GM21360 (cell line): ENCODE data around the gene RNF31.

ENCODE experiments used
- ATAC-seq: cut with Tn5 transposase; IDR thresholded peaks from one replicate; pipeline ENCODE4 v1.9.1; 2021; ENCODE audit warnings: mild to moderate bottlenecking, moderate library complexity; ENCODE audit not compliant: unreplicated experiment

RNF31 gene

DNA sequence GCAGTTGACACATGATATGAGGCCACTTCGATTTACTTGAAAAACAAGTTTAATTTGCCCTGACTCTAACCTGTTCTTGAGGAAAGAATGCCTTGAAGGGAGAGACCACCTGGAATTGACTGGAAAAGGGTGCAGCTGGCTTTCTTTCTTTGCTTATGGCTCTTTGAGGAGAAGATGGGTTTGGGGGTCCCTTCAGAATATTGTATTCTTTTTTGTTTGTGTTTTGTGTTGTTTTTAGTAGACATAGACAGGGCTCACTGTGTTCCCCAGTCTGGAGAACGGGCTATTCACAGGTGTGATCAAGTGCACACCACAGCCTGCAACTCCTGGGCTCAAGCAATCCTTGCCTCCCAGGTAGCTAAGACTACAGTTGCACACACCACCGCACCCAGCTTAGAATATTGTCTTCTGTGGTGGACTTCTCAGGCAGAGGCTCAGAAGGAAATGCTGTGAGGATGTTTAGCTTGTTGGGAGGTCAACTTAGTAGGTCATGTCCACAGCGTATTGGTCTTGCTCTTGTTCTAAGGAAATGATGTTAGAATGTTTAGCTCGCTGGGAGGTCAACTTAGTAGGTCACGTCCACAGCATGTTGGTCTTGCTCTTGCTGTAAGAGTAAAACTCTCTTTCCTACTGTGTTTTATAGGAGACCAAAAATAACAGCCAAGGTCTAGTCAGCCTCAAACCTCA lies 31.0 kb upstream of the RNF31 start:
- no peak for ATAC-seq

DNA sequence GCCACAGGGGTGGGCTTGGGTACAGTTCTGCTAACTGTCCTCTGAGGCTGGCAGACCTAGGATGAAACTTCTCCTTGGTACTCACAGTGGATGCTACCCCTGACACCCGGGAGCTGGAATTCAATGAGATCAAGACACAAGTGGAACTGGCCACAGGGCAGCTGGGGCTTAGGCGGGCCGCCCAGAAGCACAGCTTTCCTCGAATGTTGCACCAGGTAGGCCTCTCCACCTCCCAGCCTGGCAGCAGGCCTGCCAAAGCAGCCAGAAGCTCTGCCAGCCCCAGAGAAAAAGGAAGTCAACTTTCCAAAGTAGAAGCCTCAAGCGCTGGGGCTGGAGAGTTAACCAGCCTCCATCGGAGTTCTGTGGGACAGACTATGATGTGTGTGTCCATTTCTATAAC lies 30.1 kb upstream of the RNF31 start:
- ATAC-seq: no peak

DNA sequence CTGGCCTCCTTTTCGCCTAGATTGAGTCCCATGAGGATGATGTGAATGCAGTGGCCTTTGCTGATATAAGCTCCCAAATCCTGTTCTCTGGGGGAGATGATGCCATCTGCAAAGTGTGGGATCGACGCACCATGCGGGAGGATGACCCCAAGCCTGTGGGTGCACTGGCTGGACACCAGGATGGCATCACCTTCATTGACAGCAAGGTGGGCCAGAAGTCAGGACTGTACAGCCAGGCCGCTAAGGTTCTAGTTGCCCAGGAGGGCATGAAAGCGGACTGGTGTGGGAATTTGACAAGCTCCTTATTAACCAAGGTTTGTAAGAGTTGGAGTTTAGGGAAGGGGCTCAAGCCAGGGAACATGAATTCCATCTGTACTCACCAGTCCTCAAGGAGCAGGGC lies 27.6 kb upstream of the RNF31 start:
- ATAC-seq: no peak

DNA sequence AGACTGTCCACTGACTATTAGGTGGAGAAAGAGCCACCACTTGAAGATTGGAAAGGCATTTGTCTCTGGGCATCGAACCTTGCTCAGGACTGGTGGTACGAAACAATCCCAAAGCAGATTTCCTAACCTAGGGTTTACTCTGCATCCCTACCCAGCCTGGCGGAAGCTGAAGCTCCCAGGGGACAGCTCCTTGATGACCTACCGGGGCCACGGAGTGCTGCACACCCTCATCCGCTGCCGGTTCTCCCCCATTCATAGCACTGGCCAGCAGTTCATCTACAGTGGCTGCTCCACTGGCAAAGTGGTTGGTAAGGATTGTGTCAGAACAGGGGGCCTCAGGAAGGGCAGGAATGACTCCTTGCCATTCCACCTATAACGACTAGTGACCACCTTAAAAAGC lies 26.1 kb upstream of the RNF31 start:
- no peak for ATAC-seq

DNA sequence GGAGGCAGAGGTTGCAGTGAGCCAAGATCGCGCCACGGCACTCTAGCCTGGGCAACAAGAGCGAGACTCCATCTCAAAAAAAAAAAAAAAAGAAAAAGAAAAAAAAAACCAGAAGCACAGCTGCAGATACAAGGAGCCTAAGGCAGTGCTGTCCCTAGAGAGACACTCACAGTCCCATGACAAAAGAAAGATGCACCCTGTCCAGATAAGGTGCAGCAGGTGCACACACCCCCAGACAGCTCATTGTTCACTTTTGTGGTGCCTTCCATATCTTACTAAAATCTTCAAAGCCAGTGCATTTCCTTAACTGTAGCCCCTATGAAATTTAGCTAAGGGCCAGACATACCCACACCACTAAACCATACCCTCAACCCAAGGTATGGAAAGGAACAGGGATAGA lies 24.9 kb upstream of the RNF31 start:
- no peak for ATAC-seq

DNA sequence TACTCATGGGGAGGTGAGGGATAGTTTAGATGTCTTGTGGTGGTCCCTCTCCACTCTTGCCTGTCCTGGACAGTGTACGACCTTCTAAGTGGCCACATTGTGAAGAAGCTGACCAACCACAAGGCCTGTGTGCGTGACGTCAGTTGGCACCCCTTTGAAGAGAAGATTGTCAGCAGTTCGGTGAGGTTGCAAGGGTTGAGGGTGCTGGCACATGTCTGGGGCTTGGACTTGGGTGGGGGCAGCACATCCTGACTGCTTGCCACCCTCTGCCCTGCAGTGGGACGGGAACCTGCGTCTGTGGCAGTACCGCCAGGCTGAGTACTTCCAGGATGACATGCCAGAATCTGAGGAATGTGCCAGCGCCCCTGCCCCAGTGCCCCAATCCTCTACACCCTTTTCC lies 24.4 kb upstream of the RNF31 start:
- ATAC-seq: no peak

DNA sequence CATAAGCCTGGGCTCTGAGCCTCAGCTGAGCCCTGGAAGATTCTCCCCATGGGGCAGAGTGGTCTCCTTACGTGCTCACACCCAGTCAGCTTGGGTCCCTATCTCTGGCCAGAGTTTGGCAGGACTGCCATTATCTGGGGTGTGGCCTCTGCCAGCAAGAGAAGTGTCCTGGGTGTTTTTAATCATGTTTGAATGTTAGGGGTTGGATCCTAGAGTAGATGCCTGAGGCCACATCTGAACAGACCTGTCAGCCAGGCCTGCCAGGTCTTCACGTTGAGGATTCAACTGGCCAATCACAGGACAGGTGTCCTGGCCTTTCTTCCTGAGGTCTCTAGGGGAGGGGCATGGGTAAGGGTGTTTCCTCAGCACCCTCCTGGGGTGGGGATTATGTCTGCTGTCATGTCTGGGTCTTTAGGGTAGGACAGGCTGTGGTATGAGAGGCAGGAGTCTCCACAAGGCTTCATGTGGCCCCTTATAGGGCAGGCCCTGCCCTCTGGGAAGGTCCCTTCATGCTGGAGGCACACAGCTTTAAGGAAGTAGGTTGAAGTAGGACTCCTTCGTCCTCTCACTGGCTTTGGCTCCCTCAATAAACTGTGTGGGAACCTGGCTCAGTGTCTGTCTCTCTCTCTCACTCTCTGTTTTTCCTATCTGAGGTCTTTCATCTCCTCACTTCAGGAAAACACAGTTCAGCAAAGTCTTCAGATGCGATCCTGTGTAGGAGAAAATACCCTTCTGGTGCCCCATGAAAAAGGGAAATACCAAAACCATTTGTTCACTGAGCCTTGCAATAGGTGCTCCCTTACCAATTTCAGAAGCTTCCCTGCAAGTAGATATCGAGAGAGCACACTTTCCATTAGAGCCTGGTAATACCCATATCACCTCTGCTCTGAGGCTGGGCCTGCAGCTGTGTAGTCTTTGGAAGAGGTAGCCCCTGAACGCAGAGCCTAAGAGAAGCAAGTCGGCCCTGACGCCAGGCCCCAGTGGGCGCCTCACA lies 23.6 kb upstream of the RNF31 start:
- no peak for ATAC-seq

DNA sequence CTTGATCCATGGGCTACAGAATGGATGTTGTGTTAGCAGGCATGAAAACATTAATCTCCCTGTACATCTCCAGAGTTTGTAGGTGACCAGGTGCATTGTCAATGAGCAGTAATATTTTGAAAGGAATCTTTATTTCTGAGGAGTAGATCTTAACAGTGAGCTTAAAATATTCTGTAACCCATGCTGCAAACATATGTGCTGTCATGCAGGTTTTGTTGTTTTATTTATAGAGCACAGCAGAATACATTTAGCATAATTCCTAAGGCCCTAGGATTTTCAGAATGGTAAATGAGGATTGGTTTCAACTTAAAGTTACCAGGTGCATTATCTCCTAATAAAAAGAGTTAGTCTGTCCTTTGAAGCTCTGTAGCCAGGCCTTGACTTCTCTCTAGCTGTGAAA lies 20.4 kb upstream of the RNF31 start:
- ATAC-seq: no peak

DNA sequence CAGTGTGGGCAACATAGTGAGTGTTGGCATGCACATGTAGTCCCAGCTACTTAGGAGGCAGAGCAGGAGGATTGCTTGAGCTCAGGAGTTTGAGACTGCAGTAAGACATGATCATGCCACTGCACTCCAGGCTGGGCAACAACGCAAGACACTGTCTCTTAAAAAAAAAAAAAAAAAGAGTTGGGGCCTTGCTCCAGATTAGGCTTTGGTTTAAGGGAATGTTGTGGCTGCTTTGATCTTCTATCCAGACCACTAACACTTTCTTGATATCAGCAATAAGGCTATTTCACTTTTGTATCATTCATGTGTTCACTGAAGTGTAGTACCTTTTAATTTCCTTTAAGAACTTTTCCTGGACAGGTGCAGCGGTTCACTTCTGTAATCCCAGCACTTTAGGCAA lies 19.6 kb upstream of the RNF31 start:
- no peak for ATAC-seq

DNA sequence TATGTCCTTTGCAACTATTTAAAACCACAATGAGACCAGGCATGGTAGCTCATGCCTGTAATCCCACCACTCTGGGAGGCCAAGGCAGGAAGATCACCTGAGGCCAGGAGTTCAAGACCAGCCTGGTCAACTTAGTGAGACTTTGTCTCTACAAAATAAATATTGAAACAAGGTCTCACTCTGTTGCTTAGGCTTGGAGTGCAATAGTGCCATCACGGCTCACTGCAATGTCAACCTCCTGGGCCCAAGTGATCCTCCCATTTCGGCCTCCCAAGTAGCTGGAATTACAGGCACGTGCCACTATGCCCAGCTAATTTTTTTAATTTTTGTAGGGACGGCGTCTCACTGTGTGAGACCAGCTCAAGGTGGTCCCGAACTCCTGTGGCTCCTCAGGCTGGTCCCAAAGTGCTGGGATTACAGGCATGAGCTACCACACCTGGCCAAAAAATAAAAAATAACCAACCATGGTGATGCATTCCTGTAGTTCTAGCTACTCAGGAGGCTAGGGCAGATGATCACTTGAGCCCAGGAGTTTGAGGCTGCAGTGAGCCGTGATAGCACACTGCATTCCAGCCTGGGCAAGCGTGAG lies 17.8 kb upstream of the RNF31 start:
- ATAC-seq: no peak

DNA sequence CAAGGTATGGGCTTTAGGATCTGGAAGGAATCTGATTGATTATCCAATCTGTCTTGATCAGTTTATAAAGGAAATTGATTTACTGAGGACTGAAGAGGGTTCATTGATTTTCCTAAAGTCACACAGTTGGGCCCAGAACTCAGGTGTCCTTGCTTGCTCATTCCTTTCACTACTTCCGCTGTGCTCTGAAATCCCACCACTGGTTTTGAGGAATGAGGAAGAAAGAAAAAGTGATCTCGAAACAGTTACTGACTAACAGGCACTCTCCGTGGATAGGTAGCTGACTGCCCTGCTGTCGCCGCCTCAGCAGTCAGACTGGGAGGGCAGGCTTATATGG lies 16.9 kb upstream of the RNF31 start, which contains the start of gene FITM1:
TSS of gene FITM1 (plus strand) at position 280 of the 337 bp plus-strand sequence. CDS start 905 bp downstream, outside the sequence.
- ATAC-seq: no peak

DNA sequence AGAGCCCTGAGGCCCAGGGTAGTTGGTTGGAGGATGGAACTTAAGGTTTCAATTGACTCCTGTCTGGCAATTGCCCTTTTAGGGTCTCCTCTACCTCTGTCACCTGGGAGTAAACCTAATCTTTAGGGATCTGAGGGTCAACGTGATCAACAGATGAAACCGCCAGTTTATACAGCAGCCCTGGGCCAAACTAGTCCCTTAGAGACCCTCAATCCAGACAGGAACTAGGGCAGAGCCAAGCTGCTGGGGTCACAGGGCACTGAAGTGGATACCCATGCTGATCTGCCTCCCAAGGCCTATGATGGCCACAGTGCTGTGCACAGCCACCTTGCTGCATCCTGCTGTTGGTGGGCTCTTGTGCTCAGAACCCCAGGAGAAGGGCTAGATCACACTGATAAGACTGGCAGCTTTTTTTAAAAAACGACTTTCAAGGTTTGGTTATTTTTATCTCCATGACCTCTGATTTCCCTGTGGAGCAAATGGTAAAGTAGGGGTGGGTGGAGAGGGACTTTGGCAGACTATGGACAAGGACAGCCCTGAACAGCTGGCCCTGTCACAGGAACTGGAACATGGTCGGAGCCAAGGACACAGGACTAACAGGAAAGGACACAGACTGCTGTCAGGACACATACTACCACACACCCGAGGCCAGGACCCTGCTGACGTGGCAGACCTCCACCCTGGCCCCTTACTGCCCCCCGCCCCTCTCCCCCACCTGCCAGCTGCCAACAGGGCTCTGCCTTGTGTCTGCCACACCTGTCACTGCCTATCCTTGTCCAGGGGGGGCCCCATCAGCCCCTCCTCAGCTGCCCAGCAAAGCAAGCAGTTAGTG lies 16.4 kb upstream of the RNF31 start:
- ATAC-seq: no peak

DNA sequence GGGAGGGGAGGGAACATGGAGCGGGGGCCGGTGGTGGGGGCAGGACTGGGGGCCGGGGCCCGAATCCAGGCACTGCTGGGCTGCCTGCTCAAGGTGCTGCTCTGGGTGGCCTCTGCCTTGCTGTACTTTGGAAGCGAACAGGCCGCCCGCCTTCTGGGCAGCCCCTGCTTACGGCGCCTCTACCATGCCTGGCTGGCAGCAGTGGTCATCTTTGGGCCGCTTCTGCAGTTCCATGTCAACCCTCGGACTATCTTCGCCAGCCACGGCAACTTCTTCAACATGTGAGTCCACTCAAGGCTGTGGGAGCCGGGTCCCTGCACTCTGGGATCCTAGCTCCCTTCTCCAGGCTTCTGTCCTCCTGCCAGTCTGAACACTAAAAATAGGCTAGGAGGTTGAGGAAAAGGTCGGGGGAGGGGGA lies 15.7 kb upstream of the RNF31 start:
- no peak for ATAC-seq

DNA sequence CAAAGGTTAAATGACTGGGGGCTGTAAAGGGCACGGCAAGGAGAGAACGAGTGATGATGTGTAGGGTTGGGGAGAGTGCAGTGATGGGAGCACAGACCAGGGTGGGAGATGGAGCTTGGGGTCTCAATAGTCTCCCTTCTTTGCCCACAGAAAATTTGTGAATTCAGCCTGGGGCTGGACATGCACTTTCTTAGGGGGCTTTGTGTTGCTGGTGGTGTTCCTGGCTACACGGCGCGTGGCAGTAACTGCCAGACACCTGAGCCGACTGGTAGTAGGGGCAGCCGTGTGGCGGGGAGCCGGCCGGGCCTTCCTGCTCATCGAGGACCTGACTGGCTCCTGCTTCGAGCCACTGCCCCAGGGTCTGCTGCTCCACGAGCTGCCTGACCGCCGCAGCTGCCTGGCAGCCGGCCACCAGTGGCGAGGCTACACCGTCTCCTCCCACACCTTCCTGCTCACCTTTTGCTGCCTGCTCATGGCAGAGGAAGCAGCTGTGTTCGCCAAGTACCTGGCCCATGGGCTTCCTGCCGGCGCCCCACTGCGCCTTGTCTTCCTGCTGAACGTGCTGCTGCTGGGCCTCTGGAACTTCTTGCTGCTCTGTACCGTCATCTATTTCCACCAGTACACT lies 15.1 kb upstream of the RNF31 start:
- ATAC-seq: no peak

DNA sequence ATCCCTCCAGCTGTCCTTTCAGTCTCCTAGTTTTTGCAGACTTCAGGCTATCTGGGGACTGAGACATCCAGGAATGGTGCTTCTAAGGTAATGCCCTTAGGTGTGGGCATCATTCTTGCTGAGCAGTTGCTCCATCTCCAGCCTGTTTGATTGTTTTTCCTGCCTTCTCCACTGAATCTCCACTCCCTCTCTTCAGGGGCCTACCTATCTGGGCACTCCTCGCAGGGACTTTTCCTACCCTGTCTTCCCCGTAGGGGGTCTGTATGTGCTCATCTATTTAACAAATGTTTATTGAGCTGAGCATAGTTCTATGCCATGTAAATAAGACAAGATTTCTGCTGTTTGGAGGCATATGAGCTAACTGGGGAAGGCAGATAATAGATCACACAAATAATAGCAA lies 14.3 kb upstream of the RNF31 start:
- ATAC-seq: no peak

DNA sequence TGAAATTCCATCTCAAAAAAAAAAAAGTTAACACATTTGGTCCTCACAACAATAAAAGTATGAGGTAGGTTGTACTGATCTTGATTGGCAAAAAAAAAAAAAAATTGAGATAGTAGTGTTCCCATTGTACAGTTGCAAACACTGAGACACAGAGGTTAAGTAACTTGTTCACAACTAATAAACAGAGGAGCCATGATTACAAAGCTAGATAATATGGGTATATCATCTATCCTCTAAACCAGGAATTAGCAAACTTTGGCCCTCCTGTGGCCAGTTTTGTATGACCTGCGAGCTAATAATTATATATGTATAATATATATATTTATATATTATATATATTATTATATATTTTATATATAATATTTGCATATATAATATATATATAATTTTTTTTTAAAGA lies 13.6 kb upstream of the RNF31 start:
- ATAC-seq: no peak

DNA sequence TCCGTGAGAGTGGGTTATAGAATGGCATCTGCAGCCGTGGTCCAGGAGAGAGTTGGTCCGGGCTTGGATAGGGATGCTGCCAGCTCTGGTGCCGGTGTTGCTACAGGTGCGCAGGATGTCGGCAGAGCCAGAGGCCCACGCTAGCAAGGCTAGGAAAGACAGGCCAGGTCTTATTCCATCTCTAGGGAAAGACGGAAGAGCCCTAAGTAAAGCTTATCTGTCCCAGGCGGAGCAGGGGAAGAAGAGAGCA lies 11.8 kb upstream of the RNF31 start:
- ATAC-seq: peak; percentile 8

DNA sequence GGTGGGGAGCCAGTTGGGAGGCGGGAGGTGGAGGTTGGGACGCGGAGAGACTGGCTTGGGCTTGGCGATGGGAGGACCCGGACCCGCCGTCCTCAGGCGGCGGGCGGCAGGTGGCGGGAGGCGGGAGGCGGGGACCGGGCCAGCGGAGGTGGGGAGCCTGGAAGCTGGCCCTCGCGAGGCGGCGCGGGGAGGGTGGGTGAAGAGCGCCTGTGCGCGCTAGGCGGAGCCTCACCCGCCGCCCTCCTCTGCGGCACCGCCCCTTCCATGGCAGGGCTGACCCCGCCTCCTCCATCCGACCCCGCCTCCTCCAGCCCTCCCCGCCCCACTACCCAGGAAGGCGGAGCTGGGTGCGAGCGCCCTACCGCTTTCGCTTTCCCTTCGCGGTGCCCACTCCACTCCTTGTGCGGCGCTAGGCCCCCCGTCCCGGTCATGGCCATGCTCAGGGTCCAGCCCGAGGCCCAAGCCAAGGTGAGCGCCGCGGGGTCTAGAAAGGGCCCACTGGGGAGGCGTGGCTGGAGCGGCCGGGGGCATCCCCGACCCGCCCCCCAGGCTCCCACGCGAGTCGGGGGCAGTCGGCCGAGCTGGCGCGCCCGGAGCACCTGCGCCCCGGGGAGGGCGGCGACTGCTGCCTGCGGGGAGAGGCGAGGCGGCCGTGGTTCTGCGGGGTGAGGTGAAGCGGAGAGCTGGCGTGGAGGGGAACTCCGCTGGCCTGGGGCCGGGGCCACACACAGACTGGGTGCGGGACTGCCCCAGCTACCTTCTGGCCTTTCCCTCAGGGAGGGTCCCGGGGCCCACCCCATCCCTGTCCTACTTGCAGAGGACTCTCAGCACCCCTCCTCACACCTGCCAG lies 11.2 kb upstream of the RNF31 start, which contains the start of gene PSME1:
TSS of gene PSME1 (plus strand) at position 361 of the 850 bp plus-strand sequence. CDS start at position 430, 69 bp downstream.
- peak; percentile 70 for ATAC-seq

DNA sequence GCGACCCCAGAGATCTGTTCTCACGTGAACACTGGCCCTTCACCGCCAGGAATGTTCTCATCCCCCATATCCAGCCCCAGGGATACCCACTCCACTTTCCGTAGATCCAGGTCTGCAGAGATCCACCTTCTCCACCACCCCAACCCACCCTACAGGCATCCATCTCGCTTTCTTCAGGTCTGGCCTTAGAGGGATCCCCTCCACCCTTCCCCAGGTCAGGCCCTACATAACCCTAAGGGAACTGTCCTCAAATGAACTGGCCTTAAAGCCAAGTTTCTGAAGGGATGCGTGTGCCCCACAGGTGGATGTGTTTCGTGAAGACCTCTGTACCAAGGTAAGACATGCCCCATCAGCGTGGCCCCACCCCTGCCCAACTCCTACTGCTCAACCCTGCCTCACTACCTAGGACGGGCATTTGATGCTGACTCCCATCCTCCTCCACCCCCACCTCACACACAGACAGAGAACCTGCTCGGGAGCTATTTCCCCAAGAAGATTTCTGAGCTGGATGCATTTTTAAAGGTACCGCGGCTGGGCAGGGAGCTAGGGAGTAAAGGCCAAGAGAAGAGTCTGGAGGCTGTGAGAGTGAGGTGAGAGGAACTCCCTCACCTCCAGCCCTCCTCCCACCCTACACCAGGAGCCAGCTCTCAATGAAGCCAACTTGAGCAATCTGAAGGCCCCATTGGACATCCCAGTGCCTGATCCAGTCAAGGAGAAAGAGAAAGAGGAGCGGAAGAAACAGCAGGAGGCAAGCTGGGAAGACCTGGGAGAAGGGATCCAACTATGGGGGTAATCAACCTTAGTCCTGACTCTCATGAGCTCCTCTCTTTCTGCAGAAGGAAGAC lies 10.4 kb upstream of the RNF31 start:
- no peak for ATAC-seq
